Stimulated activated CD4-positive, alpha-beta T cell treated with anti-CD3 and anti-CD28 coated beads, TNF-alpha, amount 100 ng/mL, for 48 hours (primary cell): Measurements from ENCODE around the gene MGMT.

Experiments
- DNase-seq, 3 donors: peaks; one replicate each; pipeline ENCODE4 v3.0.0-alpha.2; 2020; ENCODE audit warnings: low read depth in 3 of 3

Gene MGMT

GRCh38 chr10:129760416-129760815 is 293.4 kb downstream of the MGMT start:
- DNase-seq, result no peak

- no peak for DNase-seq
Observed at GRCh38 chr10:129761197-129761972, 294.3 kb downstream of the MGMT start.

GRCh38 chr10:129761981-129762956 is 295.2 kb downstream of the MGMT start:
- no peak for DNase-seq

GRCh38 chr10:129764011-129764900 is 297.2 kb downstream of the MGMT start:
- DNase-seq, result no peak

GRCh38 chr10:129764901-129765663 is 298.0 kb downstream of the MGMT start:
- DNase-seq, result no peak

- no peak for DNase-seq
Observed at GRCh38 chr10:129765664-129766550, 298.9 kb downstream of the MGMT start.

- DNase-seq, result no peak
Observed at GRCh38 chr10:129766611-129767550, 299.8 kb downstream of the MGMT start.

GRCh38 chr10:129767751-129768150 is 300.7 kb downstream of the MGMT start:
- no peak for DNase-seq

- no peak for DNase-seq
Observed at GRCh38 chr10:129768437-129769355, 301.7 kb downstream of the MGMT start.

- DNase-seq, result no peak
Observed at GRCh38 chr10:129769381-129770116, 302.5 kb downstream of the MGMT start.

GRCh38 chr10:129770286-129770685 is 303.2 kb downstream of the MGMT start:
- no peak for DNase-seq

GRCh38 chr10:129771024-129771423 is 304.0 kb downstream of the MGMT start:
- DNase-seq, result no peak

GRCh38 chr10:129771576-129771975 is 304.5 kb downstream of the MGMT start:
- DNase-seq, result no peak

GRCh38 chr10:129771991-129772431 is 305.0 kb downstream of the MGMT start:
- DNase-seq, result no peak

GRCh38 chr10:129772468-129773358 is 305.7 kb downstream of the MGMT start:
- DNase-seq, result no peak
